ENCODE measurements around the gene DDX28. TPM values are rescaled to one million over a fixed set of nuclear protein-coding genes. Genes with fewer than 3 reads are reported as not detected.

Gene DDX28
- total RNA-seq, 1 experiment from 2014 or later: 16.8 TPM

DNA sequence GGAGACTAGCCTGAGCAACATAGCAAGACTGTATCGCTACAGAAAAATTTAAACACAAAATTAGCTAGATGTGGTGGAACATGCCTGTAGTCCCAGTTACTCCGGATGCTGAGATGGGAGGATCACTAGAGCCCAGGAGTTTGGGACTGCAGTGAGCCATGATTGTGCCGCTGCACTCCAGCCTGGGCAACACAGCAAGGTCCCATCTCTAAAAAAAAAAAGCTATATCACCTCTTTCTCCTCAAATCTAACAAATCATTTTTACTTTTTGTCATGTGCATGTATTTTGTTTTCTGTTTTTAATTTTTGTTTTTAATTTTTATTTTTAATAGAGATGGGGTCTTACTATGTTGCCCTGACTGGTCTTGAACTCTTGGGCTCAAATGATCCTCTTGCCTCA, 6.0 kb upstream of the DDX28 start:
- CTCF ChIA-PET: interaction anchor here (0.7 kb wide), 1 partner anchor 19 kb away, joined by 5 read pairs; no protein-coding TSS in a partner anchor
- TF ChIP-seq, protein P1, sequence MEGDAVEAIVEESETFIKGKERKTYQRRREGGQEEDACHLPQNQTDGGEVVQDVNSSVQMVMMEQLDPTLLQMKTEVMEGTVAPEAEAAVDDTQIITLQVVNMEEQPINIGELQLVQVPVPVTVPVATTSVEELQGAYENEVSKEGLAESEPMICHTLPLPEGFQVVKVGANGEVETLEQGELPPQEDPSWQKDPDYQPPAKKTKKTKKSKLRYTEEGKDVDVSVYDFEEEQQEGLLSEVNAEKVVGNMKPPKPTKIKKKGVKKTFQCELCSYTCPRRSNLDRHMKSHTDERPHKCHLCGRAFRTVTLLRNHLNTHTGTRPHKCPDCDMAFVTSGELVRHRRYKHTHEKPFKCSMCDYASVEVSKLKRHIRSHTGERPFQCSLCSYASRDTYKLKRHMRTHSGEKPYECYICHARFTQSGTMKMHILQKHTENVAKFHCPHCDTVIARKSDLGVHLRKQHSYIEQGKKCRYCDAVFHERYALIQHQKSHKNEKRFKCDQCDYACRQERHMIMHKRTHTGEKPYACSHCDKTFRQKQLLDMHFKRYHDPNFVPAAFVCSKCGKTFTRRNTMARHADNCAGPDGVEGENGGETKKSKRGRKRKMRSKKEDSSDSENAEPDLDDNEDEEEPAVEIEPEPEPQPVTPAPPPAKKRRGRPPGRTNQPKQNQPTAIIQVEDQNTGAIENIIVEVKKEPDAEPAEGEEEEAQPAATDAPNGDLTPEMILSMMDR (IDR thresholded peaks at IDR 0.05; ENCODE audit: unreplicated experiment): no peak

DNA sequence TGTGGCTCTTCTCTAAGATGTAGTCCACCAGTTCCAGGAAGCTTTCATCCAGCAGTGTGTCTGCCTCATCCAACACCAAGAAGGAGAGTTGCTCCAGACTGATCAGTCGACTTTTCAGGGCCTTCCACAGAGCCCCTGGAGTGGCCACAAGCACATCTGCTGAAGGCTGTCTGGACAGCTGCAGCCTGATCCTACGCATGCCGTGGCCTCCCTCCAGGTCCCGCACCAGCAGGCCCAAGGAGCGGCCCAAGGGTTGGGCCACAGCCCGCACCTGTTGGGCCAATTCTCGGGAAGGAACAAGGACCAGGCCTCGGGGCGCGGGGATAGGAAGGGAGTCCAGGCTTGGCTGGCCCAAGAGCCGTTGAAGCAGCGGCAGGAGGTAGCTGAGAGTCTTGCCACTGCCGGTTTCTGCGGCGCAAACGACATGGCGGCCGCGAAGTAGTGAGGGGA, 729 bp downstream of the DDX28 start:
- Mint-ChIP-seq H3K4me3 (ENCODE audit: low read depth, unreplicated experiment) (peak overlapping the region; percentile 83), H3K4me1 (ENCODE audit: low read depth, unreplicated experiment) (peaks cover 13% of the 10 kb centered on the region), H3K27me3 (ENCODE audit: unreplicated experiment) (no peaks in the 10 kb centered on the region), H3K9me3 (ENCODE audit: low read depth, unreplicated experiment) (no peaks in the 10 kb centered on the region), H3K36me3 (ENCODE audit: insufficient read depth, unreplicated experiment) (peaks cover 49% of the 10 kb centered on the region), H3K27ac (ENCODE audit: unreplicated experiment) (peak overlapping the region; percentile 90)
- TF ChIP-seq, protein P1 (IDR thresholded peaks at IDR 0.05; ENCODE audit: unreplicated experiment): no peak
- no peak for DNase-seq
- CTCF ChIA-PET: interaction anchor here (1.1 to 1.2 kb wide), 2 partner anchors 16 to 20 kb away, joined by 3 read pairs; no protein-coding TSS in a partner anchor
- BruUV-seq (replicated peaks): no TSS peak
- intact Hi-C loops (cut with micrococcal nuclease; ENCODE audit: unreplicated experiment): no loop called here

More for the DNA sequence above, 6.0 kb upstream of the DDX28 start:
- H3K4me1 Mint-ChIP-seq (ENCODE audit: low read depth, unreplicated experiment): peaks cover 19% of the 10 kb centered on the region
- no peak overlapping the region for H3K27ac Mint-ChIP-seq (ENCODE audit: unreplicated experiment)
- peaks cover 19% of the 10 kb centered on the region for H3K36me3 Mint-ChIP-seq (ENCODE audit: insufficient read depth, unreplicated experiment)
- no peaks in the 10 kb centered on the region for H3K27me3 Mint-ChIP-seq (ENCODE audit: unreplicated experiment)
- H3K9me3 Mint-ChIP-seq (ENCODE audit: low read depth, unreplicated experiment): no peaks in the 10 kb centered on the region
- H3K4me3 Mint-ChIP-seq (ENCODE audit: low read depth, unreplicated experiment): no peak overlapping the region
- intact Hi-C loops (cut with micrococcal nuclease; ENCODE audit: unreplicated experiment): no loop called here
- no peak for DNase-seq
- no TSS peak for BruUV-seq (replicated peaks)

DNA sequence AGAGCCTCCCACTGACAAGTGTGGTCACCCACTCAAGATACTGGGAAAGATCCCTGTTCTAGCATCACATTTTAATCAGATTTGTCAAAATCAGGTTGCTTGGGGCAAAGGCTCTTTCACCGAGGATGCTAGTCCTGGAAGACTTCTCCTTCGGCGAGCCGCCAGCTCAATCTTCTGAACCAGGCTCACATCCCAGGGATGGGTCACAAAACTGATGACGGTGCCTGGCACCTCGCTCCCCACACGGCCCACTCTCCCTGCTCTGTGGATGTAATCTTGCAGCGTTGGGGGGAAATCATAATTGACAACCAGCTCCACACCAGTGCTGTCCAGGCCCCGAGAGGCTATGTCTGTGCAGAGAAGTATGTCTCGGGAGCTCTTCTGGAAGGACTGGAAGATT, 1.5 kb downstream of the DDX28 start:
- BruUV-seq (replicated peaks): no TSS peak
- intact Hi-C loops (cut with micrococcal nuclease; ENCODE audit: unreplicated experiment): no loop called here
- no peak overlapping the region for H3K27ac Mint-ChIP-seq (ENCODE audit: unreplicated experiment)
- TF ChIP-seq, protein P1 (IDR thresholded peaks at IDR 0.05; ENCODE audit: unreplicated experiment): no peak
- peaks cover 13% of the 10 kb centered on the region for H3K4me1 Mint-ChIP-seq (ENCODE audit: low read depth, unreplicated experiment)
- DNase-seq: no peak
- H3K4me3 Mint-ChIP-seq (ENCODE audit: low read depth, unreplicated experiment): peak overlapping the region; percentile 83
- CTCF ChIA-PET: interaction anchor here (1.1 kb wide), 1 partner anchor 19 kb away, joined by 3 read pairs; no protein-coding TSS in a partner anchor
- no peaks in the 10 kb centered on the region for H3K9me3 Mint-ChIP-seq (ENCODE audit: low read depth, unreplicated experiment)
- H3K27me3 Mint-ChIP-seq (ENCODE audit: unreplicated experiment): peaks cover 1% of the 10 kb centered on the region
- peaks cover 42% of the 10 kb centered on the region for H3K36me3 Mint-ChIP-seq (ENCODE audit: insufficient read depth, unreplicated experiment)

DNA sequence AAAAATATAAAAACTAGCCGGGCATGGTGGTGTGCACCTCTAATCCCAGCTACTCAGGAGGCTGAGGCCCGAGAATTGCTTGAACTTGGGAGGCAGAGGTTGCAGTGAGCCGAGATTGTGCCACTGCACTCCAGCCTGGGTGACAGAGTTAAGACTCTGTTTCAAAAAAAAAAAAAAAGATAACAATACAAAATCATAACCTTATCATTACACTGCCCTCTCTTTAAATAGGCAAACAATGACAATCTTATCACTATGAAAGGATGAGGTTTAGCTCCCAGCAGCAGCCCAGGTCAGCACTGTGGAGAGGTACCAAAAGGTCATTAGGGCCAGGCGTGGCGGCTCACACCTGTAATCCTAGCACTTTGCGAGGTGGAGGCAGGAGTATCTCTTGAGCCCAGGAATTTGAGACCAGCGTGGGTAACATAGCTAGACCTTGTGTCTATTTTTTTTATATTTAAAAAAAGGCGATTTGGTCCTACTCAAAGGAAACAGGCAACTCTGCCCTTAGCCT, 3.8 kb downstream of the DDX28 start:
- H3K27ac Mint-ChIP-seq (ENCODE audit: unreplicated experiment): no peak overlapping the region
- peaks cover 13% of the 10 kb centered on the region for H3K4me1 Mint-ChIP-seq (ENCODE audit: low read depth, unreplicated experiment)
- no peak overlapping the region for H3K4me3 Mint-ChIP-seq (ENCODE audit: low read depth, unreplicated experiment)
- H3K27me3 Mint-ChIP-seq (ENCODE audit: unreplicated experiment): peaks cover 13% of the 10 kb centered on the region
- intact Hi-C loops (cut with micrococcal nuclease; ENCODE audit: unreplicated experiment): no loop called here
- TF ChIP-seq, protein P1 (IDR thresholded peaks at IDR 0.05; ENCODE audit: unreplicated experiment): no peak
- CTCF ChIA-PET: no interaction called here
- BruUV-seq (replicated peaks): no TSS peak
- H3K36me3 Mint-ChIP-seq (ENCODE audit: insufficient read depth, unreplicated experiment): peaks cover 38% of the 10 kb centered on the region
- no peaks in the 10 kb centered on the region for H3K9me3 Mint-ChIP-seq (ENCODE audit: low read depth, unreplicated experiment)
- no peak for DNase-seq
